ENCODE results near the gene HDAC8. TPM values are rescaled to one million over a fixed set of nuclear protein-coding genes. Genes with fewer than 3 reads are reported as not detected.

The HDAC8 gene
- total RNA-seq, 4 donors from 2014 or later: 13.8 to 19.3 (median 18.2) TPM

DNA sequence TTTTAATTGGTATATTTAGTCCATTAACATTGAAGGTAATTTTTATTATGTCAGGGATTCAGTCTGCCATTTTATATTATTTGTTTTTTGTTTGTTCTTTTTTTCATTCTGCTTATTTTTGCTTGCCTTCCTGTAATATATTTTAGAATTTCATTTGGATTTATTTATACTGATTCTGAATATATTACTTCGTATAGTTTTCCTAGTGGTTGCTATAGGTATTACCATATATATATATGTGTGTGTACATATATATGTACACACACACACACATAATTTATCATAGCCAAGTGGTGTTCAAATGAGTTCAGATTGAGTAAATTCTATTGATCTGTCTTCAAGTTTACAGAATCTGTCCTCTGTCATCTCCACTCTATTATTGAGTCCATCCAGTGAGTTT is 278.1 kb downstream of the HDAC8 start:
- WGBS, 2 donors: 25 to 58% methylated on average over 1 of the region's 1 CpG
- intact Hi-C loops (cut with DNase I; ENCODE audit: low total_unique reads): no loop called here
- H3K4me3 ChIP-seq (ENCODE audit: low read depth, poor library complexity, severe bottlenecking): no peak overlapping the region
- no peak for DNase-seq (ENCODE audit: low spot score in 2 of 2)
- TF ChIP-seq POLR2A (IDR thresholded peaks at IDR 0.05) (no peak), CTCF (IDR thresholded peaks at IDR 0.05) (no peak)

DNA sequence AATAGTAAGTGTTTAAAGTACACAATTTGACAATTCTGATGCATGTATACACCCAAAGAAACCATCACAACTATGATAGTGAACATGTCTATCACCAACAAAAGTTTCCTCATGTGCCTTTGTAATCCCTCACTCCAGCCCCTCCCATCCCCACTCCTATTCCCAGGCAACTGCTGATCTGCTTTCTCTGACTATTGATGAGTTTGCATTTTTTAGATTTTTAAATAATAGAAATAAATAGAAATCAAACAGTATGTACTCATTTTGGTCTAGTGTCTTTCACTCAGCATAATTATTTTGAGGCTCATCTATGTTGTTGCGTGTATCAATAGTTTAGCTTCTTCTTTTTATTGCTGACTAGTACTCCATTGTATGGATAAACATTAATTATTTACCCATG is 290.3 kb downstream of the HDAC8 start:
- no peak overlapping the region for H3K4me3 ChIP-seq (ENCODE audit: low read depth, poor library complexity, severe bottlenecking)
- intact Hi-C loops (cut with DNase I; ENCODE audit: low total_unique reads): no loop called here
- TF ChIP-seq POLR2A (IDR thresholded peaks at IDR 0.05) (no peak), CTCF (IDR thresholded peaks at IDR 0.05) (no peak)
- no peak for DNase-seq (ENCODE audit: low spot score in 2 of 2)
- 100% methylated on average over 1 of the region's 1 CpG for WGBS, 2 donors

DNA sequence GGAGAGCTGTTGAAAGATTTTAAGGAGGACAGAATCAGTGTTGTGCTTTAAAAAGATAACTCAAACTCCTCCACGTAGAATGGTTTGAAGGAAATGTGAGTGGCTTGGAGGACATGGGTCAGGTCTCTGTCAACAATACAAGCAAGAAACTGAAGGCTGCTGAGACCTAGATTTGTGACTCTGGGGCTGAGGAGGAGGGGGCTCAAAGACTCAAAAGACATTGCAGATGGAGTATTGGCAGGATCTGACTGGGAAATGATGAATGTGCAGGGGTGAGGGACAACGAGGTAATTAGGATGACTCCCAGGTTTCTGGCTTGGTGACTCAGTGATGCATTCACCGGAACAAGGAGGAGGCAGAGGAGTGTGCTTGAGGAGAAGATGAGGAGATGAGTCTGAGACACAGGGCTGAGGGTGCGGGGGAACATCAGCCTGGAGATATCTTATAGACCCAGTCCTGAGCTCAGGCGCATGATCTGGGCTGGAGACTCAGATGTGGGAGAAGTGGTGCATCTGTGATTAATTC is 292.3 kb downstream of the HDAC8 start:
- DNase-seq (ENCODE audit: low spot score in 2 of 2): peak in 1 of 2 donors; percentile 57
- no peak for TF ChIP-seq CTCF (IDR thresholded peaks at IDR 0.05)
- TF ChIP-seq POLR2A (IDR thresholded peaks at IDR 0.05): no peak
- WGBS, 2 donors: 53 to 60% methylated on average over 5 of the region's 5 CpGs
- intact Hi-C loops (cut with DNase I; ENCODE audit: low total_unique reads): no loop called here
- no peak overlapping the region for H3K4me3 ChIP-seq (ENCODE audit: low read depth, poor library complexity, severe bottlenecking)

Other genes starting within 250 kb of the HDAC8 start
- gene PHKA1, start 141.5 kb upstream of the HDAC8 start, total RNA-seq: 1 to 10 TPM in 3 of 4 donors, under 1 TPM in 1; 0.76 to 4.0 (median 2.5) TPM
- under 1 TPM in 1 of 4 donors, not detected in 3; 0.34 TPM for gene DMRTC1B, start 204.0 kb upstream of the HDAC8 start, total RNA-seq
- gene FAM236B, start 209.8 kb upstream of the HDAC8 start, total RNA-seq: not detected
- gene FAM236D, start 235.4 kb upstream of the HDAC8 start, total RNA-seq: not detected

Data from lower leg skin (tissue), 4 donors.